GM12878 (cell line): ENCODE measurements around the gene ICE1. TPM values are rescaled to one million over a fixed set of nuclear protein-coding genes. Genes with fewer than 3 reads are reported as not detected.

Source experiments
- ASH2L ChIP-seq: fragments of 300-600, 200-600 bp; sonication (generic); IDR thresholded peaks from 2 replicates; pipeline ENCODE4 v1.6.1; 2017; ENCODE audit warnings: low read depth, mild to moderate bottlenecking, borderline replicate concordance
- ATF3 ChIP-seq: IDR thresholded peaks from 2 replicates; pipeline ENCODE4 v1.6.1; 2011; ENCODE audit warnings: low read depth, mild to moderate bottlenecking, low read length, moderate library complexity, borderline replicate concordance; ENCODE audit errors: extremely low read depth
- BACH1 ChIP-seq: fragments of 450-650 bp; IDR thresholded peaks from 2 replicates; pipeline ENCODE4 v1.6.1; 2017; ENCODE audit warnings: mild to moderate bottlenecking, borderline replicate concordance
- BCL11A ChIP-seq: IDR thresholded peaks from 2 replicates; pipeline ENCODE4 v1.6.1; 2011; ENCODE audit warnings: low read depth, low read length
- BMI1 ChIP-seq: fragments of 450-650 bp; IDR thresholded peaks from 2 replicates; pipeline ENCODE4 v1.6.1; 2016; ENCODE audit warnings: mild to moderate bottlenecking, moderate library complexity, borderline replicate concordance
- CHD4 ChIP-seq: fragments of 200-600 bp; sonication (generic); IDR thresholded peaks from 2 replicates; pipeline ENCODE4 v1.6.1; 2016; ENCODE audit warnings: mild to moderate bottlenecking
- CREB1 ChIP-seq: IDR thresholded peaks from 2 replicates; pipeline ENCODE4 v1.6.1; 2012; ENCODE audit warnings: low read depth, mild to moderate bottlenecking, inconsistent platforms
- EP300 ChIP-seq, 2 experiments: fragments of 150-350 bp in 1 of 2; IDR thresholded peaks; 2 replicates each; pipeline ENCODE4 v1.6.1; 2011 to 2012; ENCODE audit warnings: low read depth in 2 of 2, low read length in 2 of 2, borderline replicate concordance in 1 of 2, improper control_type of control experiment in 1 of 2, inconsistent platforms in 1 of 2; ENCODE audit not compliant: control insufficient read depth in 1 of 2
- ESRRA ChIP-seq: IDR thresholded peaks from 2 replicates; pipeline ENCODE4 v1.6.1; 2012; ENCODE audit warnings: mild to moderate bottlenecking, low read length, improper control_type of control experiment
- FOS ChIP-seq: IDR thresholded peaks from 3 replicates; pipeline ENCODE4 v1.6.1; 2011; ENCODE audit warnings: borderline replicate concordance; ENCODE audit not compliant: insufficient read length; ENCODE audit errors: extremely low read depth
- GABPA ChIP-seq: IDR thresholded peaks from 2 replicates; pipeline ENCODE4 v1.6.1; 2014; ENCODE audit warnings: antibody characterized with exemption, low read depth, mild to moderate bottlenecking, inconsistent platforms
- GATAD2B ChIP-seq: fragments of 450-650 bp; conservative IDR thresholded peaks from 2 replicates; pipeline ENCODE4 v1.6.1; 2017; ENCODE audit warnings: low read depth, mild to moderate bottlenecking, moderate library complexity
- HDGF ChIP-seq: fragments of 450-650 bp; IDR thresholded peaks from 2 replicates; pipeline ENCODE4 v1.6.1; 2016; ENCODE audit warnings: antibody characterized with exemption
- IKZF1 ChIP-seq: fragments of 450-650 bp; conservative IDR thresholded peaks from 2 replicates; pipeline ENCODE4 v1.6.1; 2017; ENCODE audit warnings: antibody characterized with exemption, mild to moderate bottlenecking
- KAT2A ChIP-seq: conservative IDR thresholded peaks from 2 replicates; pipeline ENCODE4 v1.6.1; 2011; ENCODE audit warnings: low read depth, low read length; ENCODE audit not compliant: control insufficient read depth
- KLF5 ChIP-seq: fragments of 450-650 bp; IDR thresholded peaks from 2 replicates; pipeline ENCODE4 v1.6.1; 2014; ENCODE audit warnings: mild to moderate bottlenecking; ENCODE audit not compliant: partially characterized antibody
- LARP7 ChIP-seq: fragments of 450-650 bp; IDR thresholded peaks from 2 replicates; pipeline ENCODE4 v1.6.1; 2017; ENCODE audit warnings: mild to moderate bottlenecking
- MEF2B ChIP-seq: fragments of 450-650 bp; IDR thresholded peaks from 2 replicates; pipeline ENCODE4 v1.6.1; 2018; ENCODE audit warnings: mild to moderate bottlenecking, moderate library complexity; ENCODE audit not compliant: partially characterized antibody, poor library complexity, severe bottlenecking
- MXI1 ChIP-seq: fragments of 150-350 bp; IDR thresholded peaks from 2 replicates; pipeline ENCODE4 v1.6.1; 2011; ENCODE audit warnings: low read depth, mild to moderate bottlenecking, inconsistent platforms, low read length, improper control_type of control experiment
- NR2F1 ChIP-seq: fragments of 450-650 bp; conservative IDR thresholded peaks from 2 replicates; pipeline ENCODE4 v1.6.1; 2017; ENCODE audit warnings: mild to moderate bottlenecking
- SMAD1 ChIP-seq: fragments of 450-650 bp; IDR thresholded peaks from 2 replicates; pipeline ENCODE4 v1.6.1; 2018; ENCODE audit warnings: mild to moderate bottlenecking, low read depth; ENCODE audit not compliant: partially characterized antibody
- SP1 ChIP-seq: IDR thresholded peaks from one replicate; pipeline ENCODE4 v1.6.1; 2011; ENCODE audit warnings: low read depth, low read length
- SREBF2 ChIP-seq: IDR thresholded peaks from 2 replicates; pipeline ENCODE4 v1.6.1; 2012; ENCODE audit warnings: mild to moderate bottlenecking, low read length
- SRF ChIP-seq, 2 experiments: IDR thresholded peaks; 2 replicates each; pipeline ENCODE4 v1.6.1; 2011; ENCODE audit warnings: low read depth in 2 of 2, low read length in 2 of 2, mild to moderate bottlenecking in 1 of 2, moderate library complexity in 1 of 2
- SUPT20H ChIP-seq: IDR thresholded peaks from 2 replicates; pipeline ENCODE4 v1.6.1; 2011; ENCODE audit warnings: low read depth, mild to moderate bottlenecking, low read length, moderate library complexity, borderline replicate concordance; ENCODE audit not compliant: control insufficient read depth
- TCF12 ChIP-seq: IDR thresholded peaks from 2 replicates; pipeline ENCODE4 v1.6.1; 2011; ENCODE audit warnings: low read depth, mild to moderate bottlenecking, low read length
- WRNIP1 ChIP-seq: IDR thresholded peaks from 2 replicates; pipeline ENCODE4 v1.6.1; 2011; ENCODE audit warnings: low read depth, low read length, improper control_type of control experiment, borderline replicate concordance
- YBX1 ChIP-seq: fragments of 450-650 bp; IDR thresholded peaks from 2 replicates; pipeline ENCODE4 v1.6.1; 2016; ENCODE audit warnings: antibody characterized with exemption
- polyA plus RNA-seq, 11 experiments: library from polyadenylated mRNA; depleted of rRNA in 4 of 11; unstranded in 6 of 11; stranded (reverse) in 5 of 11; fragments of >200 nt; fragmentation: Nextera tagmentation in 4 of 11; fragmentation: Illumina TruSeq in 1 of 11; extraction: Ambion mirVana in 4 of 11; extraction: Trizol in 1 of 11; gene quantifications; 1 replicate in 1 of 11; 2 replicates in 10 of 11; pipeline versions ENCODE4 v1.2.1 to v1.2.3, GENCODE V29; 2011 to 2016; ENCODE audit warnings: inconsistent platforms in 2 of 11, missing spikeins in 2 of 11, low read depth in 1 of 11
- total RNA-seq, 4 experiments: library from RNA; depleted of rRNA in 3 of 4; stranded (reverse); fragments of >200 nt in 3 of 4; fragmentation: Illumina TruSeq in 1 of 4; extraction: Trizol in 1 of 4; gene quantifications; 2 replicates each; pipeline versions ENCODE4 v1.2.1 to v1.2.3, GENCODE V29; 2013 to 2021
- TF ChIP-seq, protein P1 (sequence below): fragments of 450-650 bp; formaldehyde crosslinking; IDR thresholded peaks from 2 replicates; pipeline ENCODE4 v1.5.0; 2022; ENCODE audit warnings: mild to moderate bottlenecking, missing genetic modification characterization

Gene ICE1
- total and polyA plus RNA-seq, 10 of the 15 experiments (the other 5 are each of a cell fraction or from before 2014, with no cell fraction given) = 3.8 to 31.4 (median 18.9) TPM

- TF ChIP-seq, protein P1, sequence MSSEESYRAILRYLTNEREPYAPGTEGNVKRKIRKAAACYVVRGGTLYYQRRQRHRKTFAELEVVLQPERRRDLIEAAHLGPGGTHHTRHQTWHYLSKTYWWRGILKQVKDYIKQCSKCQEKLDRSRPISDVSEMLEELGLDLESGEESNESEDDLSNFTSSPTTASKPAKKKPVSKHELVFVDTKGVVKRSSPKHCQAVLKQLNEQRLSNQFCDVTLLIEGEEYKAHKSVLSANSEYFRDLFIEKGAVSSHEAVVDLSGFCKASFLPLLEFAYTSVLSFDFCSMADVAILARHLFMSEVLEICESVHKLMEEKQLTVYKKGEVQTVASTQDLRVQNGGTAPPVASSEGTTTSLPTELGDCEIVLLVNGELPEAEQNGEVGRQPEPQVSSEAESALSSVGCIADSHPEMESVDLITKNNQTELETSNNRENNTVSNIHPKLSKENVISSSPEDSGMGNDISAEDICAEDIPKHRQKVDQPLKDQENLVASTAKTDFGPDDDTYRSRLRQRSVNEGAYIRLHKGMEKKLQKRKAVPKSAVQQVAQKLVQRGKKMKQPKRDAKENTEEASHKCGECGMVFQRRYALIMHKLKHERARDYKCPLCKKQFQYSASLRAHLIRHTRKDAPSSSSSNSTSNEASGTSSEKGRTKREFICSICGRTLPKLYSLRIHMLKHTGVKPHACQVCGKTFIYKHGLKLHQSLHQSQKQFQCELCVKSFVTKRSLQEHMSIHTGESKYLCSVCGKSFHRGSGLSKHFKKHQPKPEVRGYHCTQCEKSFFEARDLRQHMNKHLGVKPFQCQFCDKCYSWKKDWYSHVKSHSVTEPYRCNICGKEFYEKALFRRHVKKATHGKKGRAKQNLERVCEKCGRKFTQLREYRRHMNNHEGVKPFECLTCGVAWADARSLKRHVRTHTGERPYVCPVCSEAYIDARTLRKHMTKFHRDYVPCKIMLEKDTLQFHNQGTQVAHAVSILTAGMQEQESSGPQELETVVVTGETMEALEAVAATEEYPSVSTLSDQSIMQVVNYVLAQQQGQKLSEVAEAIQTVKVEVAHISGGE (CRISPR knock-in tag) = no peak
- no peak for TF ChIP-seq BMI1
- no peak for TF ChIP-seq KAT2A
- peak; percentile 90 for TF ChIP-seq SP1
- peak; percentile 51 for TF ChIP-seq KLF5
- TF ChIP-seq BACH1 = no peak; the same call in 1 of the 2 replicates
- peak; percentile 73; the same call in 1 of the 2 replicates for TF ChIP-seq HDGF
- TF ChIP-seq ATF3 = peak; percentile 60; the same call in 1 of the 2 replicates
- TF ChIP-seq IKZF1 = peak; percentile 92
- no peak for TF ChIP-seq FOS
- no peak for TF ChIP-seq WRNIP1
- TF ChIP-seq LARP7 = 0 out of 2 replicates have a peak, but pooled peaks have one; percentile 55
- TF ChIP-seq MEF2B = no peak
- TF ChIP-seq NR2F1 = peak; percentile 95
- peak; percentile 71; the same call in 1 of the 2 replicates for TF ChIP-seq TCF12
- no peak for TF ChIP-seq BCL11A
- peak; percentile 29; the same call in 1 of the 2 replicates for TF ChIP-seq ESRRA
- TF ChIP-seq MXI1 = peak; percentile 96
- no peak; the same call in 1 of the 2 replicates for TF ChIP-seq GABPA
- no peak for TF ChIP-seq SMAD1
- no peak for TF ChIP-seq YBX1
- no peak for TF ChIP-seq SREBF2
- peak in 1 of 2 experiments; percentile 77; a peak in 2 of 4 replicates for TF ChIP-seq SRF (IDR thresholded peaks at IDR 0.05; ENCODE audit: low read depth in 2 of 2, low read length in 2 of 2)
- no peak for TF ChIP-seq SUPT20H
- TF ChIP-seq CREB1 = peak; percentile 99
- peak; percentile 55; the same call in 1 of the 2 replicates for TF ChIP-seq GATAD2B
- 0 out of 2 replicates have a peak, but pooled peaks have one; percentile 47 for TF ChIP-seq ASH2L
- TF ChIP-seq EP300 (IDR thresholded peaks at IDR 0.05; ENCODE audit: borderline replicate concordance in 1 of 2, control insufficient read depth in 1 of 2, low read depth in 2 of 2, low read length in 2 of 2) = no peak
- no peak for TF ChIP-seq CHD4
These were observed at the start of gene ICE1 (continued) for GRCh38 chr5:5421961-5422818.
